Ascending aorta (tissue), 2 donors: Measurements from ENCODE around the gene FXYD7. TPM values are rescaled to one million over a fixed set of nuclear protein-coding genes. Genes with fewer than 3 reads are reported as not detected.
"Not testable (repeated sequence)": the region's sequence is repeated elsewhere in the genome, so short reads cannot be mapped to it uniquely, and the experiment has no call there.

Experiments used
- DNase-seq, 2 donors: peaks; one replicate each; pipeline ENCODE4 v3.0.0-alpha.2; 2019; ENCODE audit warnings: low spot score in 2 of 2
- H3K27ac ChIP-seq, 2 donors: fragments of 200-600 bp; sonication (generic); one replicate each; pipeline ENCODE4 v1.5.1; 2016 to 2017; ENCODE audit warnings: mild to moderate bottlenecking in 1 of 2
- H3K27me3 ChIP-seq: fragments of 200-600 bp; sonication (generic); one replicate; pipeline ENCODE4 v1.5.1; 2017
- H3K36me3 ChIP-seq, 2 donors: fragments of 200-600 bp; sonication (generic); one replicate each; pipeline ENCODE4 v1.5.1; 2016
- H3K4me1 ChIP-seq, 2 donors: fragments of 200-600 bp; sonication (generic); one replicate each; pipeline ENCODE4 v1.5.1; 2016 to 2017; ENCODE audit warnings: mild to moderate bottlenecking in 1 of 2
- H3K4me3 ChIP-seq, 2 donors: fragments of 200-600 bp; sonication (generic); one replicate each; pipeline ENCODE4 v1.5.1; 2016 to 2017; ENCODE audit warnings: mild to moderate bottlenecking in 1 of 2
- H3K9me3 ChIP-seq, 2 donors: fragments of 200-600 bp; sonication (generic); one replicate each; pipeline ENCODE4 v1.5.1; 2016
- CTCF ChIP-seq, 3 experiments: fragments of 200-600 bp in 2 of 3; fragments of 450-650 bp in 1 of 3; sonication (generic) in 2 of 3; IDR thresholded peaks; one replicate each; pipeline ENCODE4 v1.5.1; 2016 to 2019; ENCODE audit warnings: antibody characterized with exemption in 3 of 3, mild to moderate bottlenecking in 1 of 3, moderate library complexity in 1 of 3
- intact Hi-C: fragments of 100-400 bp; cut with DNase I; formaldehyde crosslinking; loops from one replicate; pipeline ENCODE4 v1.15.1; 2023
- total RNA-seq: library from RNA; depleted of rRNA; stranded (reverse); fragments of >200 nt; gene quantifications from one replicate; pipeline ENCODE4 v1.1.0, GENCODE V29; 2016

The FXYD7 gene
- total RNA-seq, 1 donor from 2014 or later = not detected

GRCh38 chr19:35146746-35147459 is 3.8 kb downstream of the FXYD7 start:
- Histone ChIP-seq H3K9me3 (no peaks in the 10 kb centered on the region), H3K4me1 (peaks cover 0 to 7% of the 10 kb centered on the region in 2 donors), H3K27ac (peak overlapping the region; percentile 24 to 68), H3K27me3 (no peaks in the 10 kb centered on the region), H3K36me3 (no peaks in the 10 kb centered on the region), H3K4me3 (no peak overlapping the region)
- no peak for DNase-seq
- TF ChIP-seq CTCF (IDR thresholded peaks at IDR 0.05) = no peak
- intact Hi-C loops = loop anchor here (10.0 kb wide), 2 partner anchors 598 to 1352 kb away; partner anchors contain the start of genes IGFLR1, KCTD15, LIN37 and PSENEN

GRCh38 chr19:35149463-35149862 is 6.4 kb downstream of the FXYD7 start:
- no peaks in the 10 kb centered on the region for H3K27me3 ChIP-seq
- no peak for DNase-seq
- no peak for TF ChIP-seq CTCF (IDR thresholded peaks at IDR 0.05)
- intact Hi-C loops = loop anchor here (10.0 kb wide), 2 partner anchors 595 to 1355 kb away; partner anchors contain the start of genes IGFLR1, KCTD15, LIN37 and PSENEN
- no peaks in the 10 kb centered on the region for H3K36me3 ChIP-seq
- H3K27ac ChIP-seq = no peak overlapping the region
- H3K9me3 ChIP-seq = no peaks in the 10 kb centered on the region
- H3K4me3 ChIP-seq = no peak overlapping the region
- H3K4me1 ChIP-seq = peaks cover 6 to 11% of the 10 kb centered on the region in 2 donors

GRCh38 chr19:35150445-35150844 is 7.4 kb downstream of the FXYD7 start:
- no peak for DNase-seq
- no peak overlapping the region for H3K27ac ChIP-seq
- TF ChIP-seq CTCF (IDR thresholded peaks at IDR 0.05) = no peak
- peaks cover 9 to 11% of the 10 kb centered on the region in 2 donors for H3K4me1 ChIP-seq
- intact Hi-C loops = no loop called here
- no peak overlapping the region for H3K4me3 ChIP-seq
- no peaks in the 10 kb centered on the region for H3K9me3 ChIP-seq
- no peaks in the 10 kb centered on the region for H3K27me3 ChIP-seq
- no peaks in the 10 kb centered on the region for H3K36me3 ChIP-seq

- Histone ChIP-seq H3K4me1 (peaks cover 11 to 15% of the 10 kb centered on the region in 2 donors), H3K4me3 (no peak overlapping the region), H3K27ac (no peak overlapping the region), H3K9me3 (no peaks in the 10 kb centered on the region), H3K36me3 (no peaks in the 10 kb centered on the region), H3K27me3 (no peaks in the 10 kb centered on the region)
- TF ChIP-seq CTCF (IDR thresholded peaks at IDR 0.05) = no peak
- intact Hi-C loops = no loop called here
- no peak for DNase-seq
Measured at GRCh38 chr19:35151273-35152065, 8.4 kb downstream of the FXYD7 start.

GRCh38 chr19:35153129-35153522 is 10.1 kb downstream of the FXYD7 start:
- intact Hi-C loops, H3K9me3 ChIP-seq, H3K36me3 ChIP-seq, H3K27ac ChIP-seq, DNase-seq, H3K27me3 ChIP-seq: not testable (repeated sequence)
- Histone ChIP-seq H3K4me3 (peak overlapping the region in 1 of 2 donors; percentile 88), H3K4me1 (peaks cover 11 to 15% of the 10 kb centered on the region in 2 donors)
